MM.1S (cell line): ENCODE results near the gene SPDYE4.

ENCODE experiments used
- DNase-seq: peaks from one replicate; pipeline ENCODE4 v3.0.0-alpha.2; 2015
- H2AFZ ChIP-seq: fragments of 300-600 bp; sonication (generic); 2 replicates; pipeline ENCODE4 v1.6.0; 2016; ENCODE audit warnings: antibody characterized with exemption, low read length
- H3F3A ChIP-seq: fragments of 300-600 bp; sonication (generic); 2 replicates; pipeline ENCODE4 v1.6.1; 2016; ENCODE audit warnings: mild to moderate bottlenecking, antibody characterized with exemption, low read length, moderate library complexity, mixed read lengths; ENCODE audit not compliant: insufficient read depth
- H3K27ac ChIP-seq: fragments of 300-600 bp; sonication (generic); 2 replicates; pipeline ENCODE4 v1.5.1; 2016; ENCODE audit warnings: mild to moderate bottlenecking, low read length
- H3K27me3 ChIP-seq: fragments of 300-600 bp; sonication (generic); replicated peaks from 2 replicates; pipeline ENCODE4 v1.6.0; 2016; ENCODE audit warnings: low read length; ENCODE audit not compliant: insufficient read depth
- H3K36me3 ChIP-seq: fragments of 300-600 bp; sonication (generic); replicated peaks from 2 replicates; pipeline ENCODE4 v1.6.1; 2016; ENCODE audit warnings: mild to moderate bottlenecking, low read length, mixed read lengths; ENCODE audit not compliant: insufficient read depth
- H3K4me1 ChIP-seq: fragments of 300-600 bp; sonication (generic); 2 replicates; pipeline ENCODE4 v1.6.1; 2016; ENCODE audit warnings: low read length, mixed read lengths
- H3K4me2 ChIP-seq: fragments of 300-600 bp; sonication (generic); 2 replicates; pipeline ENCODE4 v1.6.0; 2016; ENCODE audit warnings: low read depth, low read length
- H3K4me3 ChIP-seq: fragments of 300-600 bp; sonication (generic); 2 replicates; pipeline ENCODE4 v1.5.1; 2016; ENCODE audit warnings: low read length, mixed read lengths
- H3K79me2 ChIP-seq: fragments of 300-600 bp; sonication (generic); 2 replicates; pipeline ENCODE4 v1.6.1; 2016; ENCODE audit warnings: mixed run types, low read length, mixed read lengths
- H3K9ac ChIP-seq: fragments of 300-600 bp; sonication (generic); 2 replicates; pipeline ENCODE4 v1.6.1; 2016; ENCODE audit warnings: low read length, mixed read lengths
- H3K9me2 ChIP-seq: fragments of 300-600 bp; sonication (generic); replicated peaks from 2 replicates; pipeline ENCODE4 v1.6.1; 2016; ENCODE audit warnings: mild to moderate bottlenecking, low read length, mixed read lengths; ENCODE audit not compliant: insufficient read depth
- H3K9me3 ChIP-seq: fragments of 300-600 bp; sonication (generic); replicated peaks from 2 replicates; pipeline ENCODE4 v1.6.1; 2016; ENCODE audit warnings: mild to moderate bottlenecking, low read length, mixed read lengths; ENCODE audit not compliant: insufficient read depth
- H4K20me1 ChIP-seq: fragments of 300-600 bp; sonication (generic); 2 replicates; pipeline ENCODE4 v1.6.1; 2016; ENCODE audit warnings: mild to moderate bottlenecking, low read length, moderate library complexity, mixed read lengths; ENCODE audit not compliant: insufficient read depth
- EZH2 ChIP-seq: fragments of 300-600 bp; sonication (generic); optimal IDR thresholded peaks from 2 replicates; pipeline ENCODE3; 2017; ENCODE audit warnings: low read depth, mild to moderate bottlenecking, antibody characterized with exemption, low read length, mixed read lengths
- EZH2phosphoT487 ChIP-seq: fragments of 300-600 bp; sonication (generic); IDR thresholded peaks from 2 replicates; pipeline ENCODE4 v1.6.1; 2018; ENCODE audit warnings: antibody characterized with exemption, low read length
- TF ChIP-seq, protein P1 (sequence below): fragments of 300-600 bp; sonication (generic); IDR thresholded peaks from 2 replicates; pipeline ENCODE4 v1.5.1; 2016; ENCODE audit warnings: antibody characterized with exemption, low read length, mixed read lengths

SPDYE4 gene

DNA sequence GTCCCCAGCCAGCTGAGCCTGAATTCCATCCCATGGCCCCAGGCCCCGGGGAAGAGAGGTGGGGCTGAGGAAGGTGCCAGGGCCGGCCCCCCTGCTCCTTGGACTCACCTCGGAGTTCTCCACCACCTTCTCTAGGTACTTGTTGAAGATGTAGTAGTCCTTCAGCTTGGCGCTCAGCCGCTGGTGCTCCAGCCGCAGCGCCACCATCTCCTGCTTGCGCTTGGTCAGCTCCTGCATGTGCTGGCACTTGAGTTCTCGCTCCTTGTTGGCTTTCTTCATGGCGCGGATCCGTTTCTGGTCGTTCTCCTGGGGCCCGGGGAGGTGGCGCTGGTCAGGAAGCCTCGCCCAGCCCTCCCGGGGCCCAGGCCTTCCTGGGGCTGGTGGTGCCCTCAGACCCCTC is 17.0 kb downstream of the SPDYE4 start:
- Histone ChIP-seq H3K4me3 (no peak overlapping the region), H2AFZ (no peak overlapping the region), H4K20me1 (no peaks in the 10 kb centered on the region), H3K4me1 (0 out of 2 replicates have a peak, but pooled peaks cover under 1% of the 10 kb centered on the region), H3F3A (no peaks in the 10 kb centered on the region), H3K36me3 (no peaks in the 10 kb centered on the region), H3K27ac (no peak overlapping the region), H3K4me2 (no peak overlapping the region), H3K9ac (no peak overlapping the region), H3K79me2 (no peaks in the 10 kb centered on the region), H3K9me3 (no peaks in the 10 kb centered on the region), H3K27me3 (no peaks in the 10 kb centered on the region), H3K9me2 (no peaks in the 10 kb centered on the region)
- DNase-seq: no peak
- TF ChIP-seq EZH2phosphoT487: no peak
- TF ChIP-seq, protein P1, sequence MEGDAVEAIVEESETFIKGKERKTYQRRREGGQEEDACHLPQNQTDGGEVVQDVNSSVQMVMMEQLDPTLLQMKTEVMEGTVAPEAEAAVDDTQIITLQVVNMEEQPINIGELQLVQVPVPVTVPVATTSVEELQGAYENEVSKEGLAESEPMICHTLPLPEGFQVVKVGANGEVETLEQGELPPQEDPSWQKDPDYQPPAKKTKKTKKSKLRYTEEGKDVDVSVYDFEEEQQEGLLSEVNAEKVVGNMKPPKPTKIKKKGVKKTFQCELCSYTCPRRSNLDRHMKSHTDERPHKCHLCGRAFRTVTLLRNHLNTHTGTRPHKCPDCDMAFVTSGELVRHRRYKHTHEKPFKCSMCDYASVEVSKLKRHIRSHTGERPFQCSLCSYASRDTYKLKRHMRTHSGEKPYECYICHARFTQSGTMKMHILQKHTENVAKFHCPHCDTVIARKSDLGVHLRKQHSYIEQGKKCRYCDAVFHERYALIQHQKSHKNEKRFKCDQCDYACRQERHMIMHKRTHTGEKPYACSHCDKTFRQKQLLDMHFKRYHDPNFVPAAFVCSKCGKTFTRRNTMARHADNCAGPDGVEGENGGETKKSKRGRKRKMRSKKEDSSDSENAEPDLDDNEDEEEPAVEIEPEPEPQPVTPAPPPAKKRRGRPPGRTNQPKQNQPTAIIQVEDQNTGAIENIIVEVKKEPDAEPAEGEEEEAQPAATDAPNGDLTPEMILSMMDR: no peak
- TF ChIP-seq EZH2: no peak

DNA sequence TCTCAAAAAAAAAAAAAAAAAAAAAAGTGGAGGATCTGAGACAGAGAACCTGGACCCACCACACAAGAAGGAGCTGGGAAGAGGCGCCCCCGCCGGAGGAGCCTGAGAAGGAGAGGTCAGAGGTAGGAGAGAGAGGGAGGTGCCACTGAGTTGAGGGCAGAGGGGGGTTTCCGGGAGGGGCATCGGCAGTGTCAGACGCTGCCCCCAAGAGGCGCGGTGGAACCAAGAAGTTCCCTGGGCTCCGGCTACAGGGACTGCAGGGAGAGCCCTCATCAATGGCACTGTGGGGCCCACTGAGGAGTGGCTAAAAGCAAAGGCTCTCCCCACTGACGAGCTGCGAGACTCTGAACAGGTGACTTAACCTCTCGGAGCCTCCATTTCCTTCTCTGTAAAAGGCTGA is 17.9 kb downstream of the SPDYE4 start:
- no peak overlapping the region for H3K27ac ChIP-seq
- DNase-seq: peak; percentile 21
- no peak overlapping the region for H3K9ac ChIP-seq
- no peaks in the 10 kb centered on the region for H3K9me2 ChIP-seq
- TF ChIP-seq EZH2phosphoT487: no peak
- TF ChIP-seq, protein P1: peak; percentile 25
- H3K27me3 ChIP-seq: no peaks in the 10 kb centered on the region
- H4K20me1 ChIP-seq: no peaks in the 10 kb centered on the region
- H3K36me3 ChIP-seq: no peaks in the 10 kb centered on the region
- H3K9me3 ChIP-seq: no peaks in the 10 kb centered on the region
- no peaks in the 10 kb centered on the region for H3K79me2 ChIP-seq
- peak overlapping the region; percentile 22; the same call in 1 of the 2 replicates for H3K4me2 ChIP-seq
- no peaks in the 10 kb centered on the region for H3K4me1 ChIP-seq
- no peak overlapping the region for H3K4me3 ChIP-seq
- H2AFZ ChIP-seq: peak overlapping the region; percentile 33; the same call in 1 of the 2 replicates
- no peaks in the 10 kb centered on the region for H3F3A ChIP-seq

DNA sequence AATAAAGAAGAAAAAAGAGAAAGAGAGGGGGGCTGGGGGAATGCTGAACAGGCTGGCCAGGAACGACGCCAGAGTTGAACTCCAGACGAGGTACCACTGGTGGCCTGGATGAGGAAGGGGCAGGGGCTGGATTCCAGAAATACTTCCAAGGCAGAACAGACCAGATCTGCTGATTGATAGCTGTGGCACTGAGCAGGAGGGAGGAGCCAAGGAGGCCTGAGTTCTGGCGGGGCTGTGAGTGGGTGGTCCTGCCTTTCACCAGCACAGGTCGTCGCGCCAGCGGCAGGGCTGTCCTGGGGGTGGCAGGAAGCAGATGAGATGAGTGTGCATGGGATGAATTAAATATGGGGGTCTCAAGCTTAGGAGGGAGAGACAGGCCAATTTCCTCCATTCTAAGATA is 19.2 kb downstream of the SPDYE4 start:
- no peak for DNase-seq
- Histone ChIP-seq H3K9me2 (no peaks in the 10 kb centered on the region), H3K79me2 (no peaks in the 10 kb centered on the region), H3K4me3 (no peak overlapping the region), H3K27me3 (no peaks in the 10 kb centered on the region), H3F3A (no peaks in the 10 kb centered on the region), H3K27ac (no peak overlapping the region), H4K20me1 (no peaks in the 10 kb centered on the region), H3K9ac (no peak overlapping the region), H3K9me3 (no peaks in the 10 kb centered on the region), H3K4me2 (no peak overlapping the region), H2AFZ (no peak overlapping the region), H3K4me1 (no peaks in the 10 kb centered on the region), H3K36me3 (no peaks in the 10 kb centered on the region)
- TF ChIP-seq, protein P1: no peak
- TF ChIP-seq EZH2phosphoT487 (no peak), EZH2 (no peak)
